ENCODE data around the gene ABLIM2.

ABLIM2 gene

DNA sequence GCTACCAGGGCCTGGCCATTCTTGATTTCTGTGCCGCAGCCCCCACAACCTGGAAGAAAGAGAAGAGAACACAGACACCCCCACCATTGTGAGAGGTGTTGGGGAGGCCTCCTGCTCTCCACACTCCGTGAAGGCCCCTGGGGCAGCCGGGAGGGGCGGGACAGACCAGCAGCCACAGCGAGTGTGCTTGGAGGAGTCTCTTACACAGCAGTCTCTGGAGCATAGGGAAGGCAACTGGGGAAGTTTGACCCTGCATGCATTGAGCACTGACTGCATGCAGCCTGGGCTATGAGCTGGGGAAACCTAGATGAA, 77.9 kb downstream of the ABLIM2 start:
- no peaks in the 10 kb centered on the region for H3K36me3 Mint-ChIP-seq (ENCODE audit: insufficient read depth)
- H3K4me3 Mint-ChIP-seq, result no peak overlapping the region

GRCh38 chr4:8079916-8080753, 78.5 kb downstream of the ABLIM2 start:
- Mint-ChIP-seq H3K9me3 (no peaks in the 10 kb centered on the region), H3K4me3 (no peak overlapping the region), H3K27ac (ENCODE audit: low read depth) (no peak overlapping the region), H3K27me3 (no peaks in the 10 kb centered on the region), H3K36me3 (ENCODE audit: insufficient read depth) (no peaks in the 10 kb centered on the region), H3K4me1 (peaks cover 5% of the 10 kb centered on the region)
- ATAC-seq (replicated peaks; ENCODE audit: extremely low read depth, poor library complexity, severe bottlenecking) (no peak), DNase-seq (ENCODE audit: low spot score in 2 of 2) (no peak)

More for the DNA sequence above, 77.9 kb downstream of the ABLIM2 start:
- Mint-ChIP-seq H3K9me3 (no peaks in the 10 kb centered on the region), H3K27ac (ENCODE audit: low read depth) (no peak overlapping the region), H3K27me3 (no peaks in the 10 kb centered on the region), H3K4me1 (peaks cover 5% of the 10 kb centered on the region)
- ATAC-seq (replicated peaks; ENCODE audit: extremely low read depth, poor library complexity, severe bottlenecking) (no peak), DNase-seq (ENCODE audit: low spot score in 2 of 2) (no peak)

- Mint-ChIP-seq H3K27me3 (no peaks in the 10 kb centered on the region), H3K4me1 (peaks cover 5% of the 10 kb centered on the region), H3K9me3 (no peaks in the 10 kb centered on the region), H3K27ac (ENCODE audit: low read depth) (no peak overlapping the region), H3K4me3 (no peak overlapping the region), H3K36me3 (ENCODE audit: insufficient read depth) (no peaks in the 10 kb centered on the region)
- DNase-seq (ENCODE audit: low spot score in 2 of 2) (no peak), ATAC-seq (replicated peaks; ENCODE audit: extremely low read depth, poor library complexity, severe bottlenecking) (no peak)
These were observed 79.4 kb downstream of the ABLIM2 start for GRCh38 chr4:8079031-8079885.

- no peak for DNase-seq (ENCODE audit: low spot score in 2 of 2)
- Mint-ChIP-seq H3K9me3 (no peaks in the 10 kb centered on the region), H3K36me3 (ENCODE audit: insufficient read depth) (no peaks in the 10 kb centered on the region), H3K27ac (ENCODE audit: low read depth) (no peak overlapping the region), H3K4me3 (no peak overlapping the region), H3K27me3 (no peaks in the 10 kb centered on the region), H3K4me1 (peaks cover 4% of the 10 kb centered on the region)
- ATAC-seq (replicated peaks; ENCODE audit: extremely low read depth, poor library complexity, severe bottlenecking), result no peak
These were observed 80.0 kb downstream of the ABLIM2 start for GRCh38 chr4:8078610-8079015.

DNA sequence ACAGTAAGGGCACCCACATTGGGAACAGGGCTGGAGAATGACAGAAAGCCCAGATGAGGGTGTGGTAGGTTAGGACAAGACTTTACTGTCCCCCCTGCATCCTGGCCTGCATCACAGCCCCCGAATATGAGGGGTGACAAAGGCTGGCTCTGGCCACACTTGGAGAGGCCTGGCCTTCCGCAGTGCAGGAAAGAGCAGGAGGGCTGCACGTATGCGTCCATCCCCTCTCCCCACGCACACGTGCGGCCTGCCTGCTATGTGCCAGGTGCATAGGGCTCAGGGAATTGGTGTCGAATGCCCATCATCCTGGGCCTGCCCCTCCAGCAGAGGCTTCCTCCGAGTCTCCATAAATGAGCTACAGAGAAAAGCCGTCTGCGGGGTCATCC, 80.5 kb downstream of the ABLIM2 start:
- Mint-ChIP-seq H3K4me3 (no peak overlapping the region), H3K27me3 (peaks cover 1% of the 10 kb centered on the region), H3K9me3 (no peaks in the 10 kb centered on the region), H3K27ac (ENCODE audit: low read depth) (no peak overlapping the region), H3K4me1 (no peaks in the 10 kb centered on the region), H3K36me3 (ENCODE audit: insufficient read depth) (no peaks in the 10 kb centered on the region)
- DNase-seq (ENCODE audit: low spot score in 2 of 2) (no peak), ATAC-seq (replicated peaks; ENCODE audit: extremely low read depth, poor library complexity, severe bottlenecking) (no peak)

GRCh38 chr4:8077181-8078108, 81.2 kb downstream of the ABLIM2 start:
- no peak overlapping the region for H3K4me3 Mint-ChIP-seq
- H3K36me3 Mint-ChIP-seq (ENCODE audit: insufficient read depth), result no peaks in the 10 kb centered on the region
- DNase-seq (ENCODE audit: low spot score in 2 of 2) (no peak), ATAC-seq (replicated peaks; ENCODE audit: extremely low read depth, poor library complexity, severe bottlenecking) (no peak)
- H3K9me3 Mint-ChIP-seq, result no peaks in the 10 kb centered on the region
- peaks cover 8% of the 10 kb centered on the region for H3K27me3 Mint-ChIP-seq
- H3K27ac Mint-ChIP-seq (ENCODE audit: low read depth), result no peak overlapping the region
- no peaks in the 10 kb centered on the region for H3K4me1 Mint-ChIP-seq

- Mint-ChIP-seq H3K27me3 (peaks cover 10% of the 10 kb centered on the region), H3K27ac (ENCODE audit: low read depth) (no peak overlapping the region), H3K4me1 (no peaks in the 10 kb centered on the region), H3K4me3 (no peak overlapping the region), H3K9me3 (no peaks in the 10 kb centered on the region), H3K36me3 (ENCODE audit: insufficient read depth) (no peaks in the 10 kb centered on the region)
- ATAC-seq (replicated peaks; ENCODE audit: extremely low read depth, poor library complexity, severe bottlenecking) (no peak), DNase-seq (ENCODE audit: low spot score in 2 of 2) (no peak)
These were observed 82.6 kb downstream of the ABLIM2 start for GRCh38 chr4:8076023-8076422.

DNA sequence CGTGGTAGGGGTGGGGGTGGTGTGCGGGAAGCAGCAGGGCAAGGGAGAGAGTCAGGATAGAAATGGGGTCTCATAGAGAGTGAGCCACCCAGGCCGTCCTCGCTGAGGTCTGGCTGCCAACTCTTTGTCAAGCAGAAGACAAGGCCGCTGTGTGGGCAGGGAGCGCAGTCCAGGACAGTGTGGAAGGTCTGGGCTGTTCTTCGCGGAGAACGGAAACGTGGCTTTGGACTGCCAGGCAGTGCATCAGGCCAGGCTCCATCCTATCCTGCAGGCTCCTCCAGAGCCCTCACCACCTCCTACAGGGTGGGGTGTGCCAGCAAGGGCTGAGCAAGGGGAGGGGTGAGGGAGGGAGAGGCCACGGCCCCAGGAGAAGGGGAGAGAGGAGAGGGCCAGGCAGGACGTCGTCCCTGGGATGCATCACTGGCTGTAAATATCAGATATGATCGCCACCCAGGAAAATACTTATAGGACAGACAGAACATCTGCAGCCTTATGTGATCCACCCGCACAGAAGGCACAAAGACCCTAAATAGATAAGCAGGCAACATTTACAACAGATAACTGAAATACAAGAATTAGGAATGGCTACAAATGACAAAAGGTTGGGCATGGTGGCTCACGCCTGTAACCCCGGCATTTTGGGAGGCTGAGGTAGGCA, 85.3 kb downstream of the ABLIM2 start:
- no peak for DNase-seq (ENCODE audit: low spot score in 2 of 2)
- Mint-ChIP-seq H3K36me3 (ENCODE audit: insufficient read depth) (no peaks in the 10 kb centered on the region), H3K4me3 (no peak overlapping the region), H3K27me3 (peaks cover 10% of the 10 kb centered on the region), H3K4me1 (no peaks in the 10 kb centered on the region), H3K27ac (ENCODE audit: low read depth) (no peak overlapping the region), H3K9me3 (no peaks in the 10 kb centered on the region)
- no peak for ATAC-seq (replicated peaks; ENCODE audit: extremely low read depth, poor library complexity, severe bottlenecking)

- ATAC-seq (replicated peaks; ENCODE audit: extremely low read depth, poor library complexity, severe bottlenecking) (no peak), DNase-seq (ENCODE audit: low spot score in 2 of 2) (no peak)
- Mint-ChIP-seq H3K27me3 (peaks cover 10% of the 10 kb centered on the region), H3K9me3 (no peaks in the 10 kb centered on the region), H3K4me3 (no peak overlapping the region), H3K27ac (ENCODE audit: low read depth) (no peak overlapping the region), H3K36me3 (ENCODE audit: insufficient read depth) (no peaks in the 10 kb centered on the region), H3K4me1 (no peaks in the 10 kb centered on the region)
These were observed 86.2 kb downstream of the ABLIM2 start for GRCh38 chr4:8072235-8072968.

- Mint-ChIP-seq H3K27me3 (peaks cover 10% of the 10 kb centered on the region), H3K36me3 (ENCODE audit: insufficient read depth) (no peaks in the 10 kb centered on the region)
These were observed 86.8 kb downstream of the ABLIM2 start for GRCh38 chr4:8071766-8072165.

DNA sequence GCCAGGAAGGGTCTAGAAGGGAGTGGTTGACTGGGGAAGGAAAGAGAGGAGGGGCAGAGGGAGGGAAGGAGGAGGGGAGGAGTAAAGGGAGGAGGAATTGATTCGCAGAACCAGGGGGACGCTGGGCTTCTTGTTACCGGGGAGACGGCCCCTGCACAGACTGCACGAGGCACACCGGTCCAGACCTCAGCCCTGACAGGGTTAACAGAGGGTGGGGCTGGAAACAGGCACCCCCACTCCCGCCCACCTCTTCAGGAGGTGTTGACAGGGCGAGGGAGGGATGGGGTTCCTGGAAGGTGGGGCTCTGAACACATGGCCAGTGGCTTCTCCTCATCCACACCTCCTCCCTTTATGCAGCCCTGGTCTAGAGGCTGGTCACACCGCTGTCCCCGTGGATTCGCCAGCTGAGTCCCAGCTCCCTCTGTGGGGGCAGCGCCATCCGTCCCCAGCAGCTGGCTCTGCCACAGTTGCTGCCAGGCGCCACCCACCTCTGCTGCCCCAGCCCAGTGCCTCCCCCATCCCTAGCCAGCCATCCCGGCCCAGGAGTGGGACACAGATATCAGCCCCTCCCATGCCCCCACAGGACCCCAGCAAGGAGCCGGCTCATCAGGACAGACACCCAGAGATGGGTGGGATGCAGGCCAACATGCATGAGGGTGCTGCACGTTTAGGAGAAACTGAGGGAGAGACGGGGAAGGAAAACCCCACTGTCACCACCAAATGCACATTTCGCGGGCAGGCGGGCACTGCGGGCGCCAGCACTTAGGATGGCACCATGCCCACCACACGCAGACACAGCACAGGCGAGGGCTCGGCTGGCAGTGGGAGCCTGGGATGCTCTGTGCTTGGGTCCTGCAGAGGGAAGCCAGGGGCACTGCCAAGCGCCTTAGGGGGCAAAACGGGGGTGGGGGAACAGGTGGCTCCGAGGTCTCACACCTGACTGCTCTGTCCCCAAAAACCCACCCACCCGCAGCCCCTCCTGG, 87.6 kb downstream of the ABLIM2 start:
- no peak overlapping the region for H3K27ac Mint-ChIP-seq (ENCODE audit: low read depth)
- H3K4me3 Mint-ChIP-seq, result no peak overlapping the region
- DNase-seq (ENCODE audit: low spot score in 2 of 2), result no peak
- no peaks in the 10 kb centered on the region for H3K36me3 Mint-ChIP-seq (ENCODE audit: insufficient read depth)
- no peak for ATAC-seq (replicated peaks; ENCODE audit: extremely low read depth, poor library complexity, severe bottlenecking)
- peaks cover 10% of the 10 kb centered on the region for H3K27me3 Mint-ChIP-seq
- no peaks in the 10 kb centered on the region for H3K9me3 Mint-ChIP-seq
- no peaks in the 10 kb centered on the region for H3K4me1 Mint-ChIP-seq

More at GRCh38 chr4:8071766-8072165, 86.8 kb downstream of the ABLIM2 start:
- Mint-ChIP-seq H3K9me3 (no peaks in the 10 kb centered on the region), H3K4me3 (no peak overlapping the region), H3K27ac (ENCODE audit: low read depth) (no peak overlapping the region), H3K4me1 (no peaks in the 10 kb centered on the region)
- ATAC-seq (replicated peaks; ENCODE audit: extremely low read depth, poor library complexity, severe bottlenecking) (no peak), DNase-seq (ENCODE audit: low spot score in 2 of 2) (no peak)
